IPS-18c (cell line): ENCODE data around the gene IER5L.
"Not testable (repeated sequence)": the region's sequence is repeated elsewhere in the genome, so short reads cannot be mapped to it uniquely, and the experiment has no call there.

Experiments used
- H3K4me3 ChIP-seq: 2 replicates; pipeline ENCODE4 v1.7.0; 2013; ENCODE audit warnings: low read depth, mild to moderate bottlenecking, low read length, moderate library complexity; ENCODE audit not compliant: insufficient read depth
- H3K9me3 ChIP-seq: one replicate; pipeline ENCODE4 v1.6.1; 2013; ENCODE audit warnings: mild to moderate bottlenecking, low read length, moderate library complexity; ENCODE audit not compliant: control insufficient read depth, insufficient read depth

Gene IER5L

GRCh38 chr9:129189971-129190370 lies 11.9 kb upstream of the IER5L start:
- not testable (repeated sequence) for H3K4me3 ChIP-seq, H3K9me3 ChIP-seq

GRCh38 chr9:129187042-129187441 lies 9.0 kb upstream of the IER5L start:
- Histone ChIP-seq H3K4me3 (no peak overlapping the region), H3K9me3 (peaks cover 4% of the 10 kb centered on the region)

- peaks cover 4% of the 10 kb centered on the region for H3K9me3 ChIP-seq
- H3K4me3 ChIP-seq, result no peak overlapping the region
These were observed 7.9 kb upstream of the IER5L start for GRCh38 chr9:129185991-129186390.

- Histone ChIP-seq H3K9me3 (peaks cover 8% of the 10 kb centered on the region), H3K4me3 (no peak overlapping the region; the same call in 1 of the 2 replicates)
These were observed 7.3 kb upstream of the IER5L start for GRCh38 chr9:129185402-129185801.

- H3K4me3 ChIP-seq, result no peak overlapping the region
- peaks cover 8% of the 10 kb centered on the region for H3K9me3 ChIP-seq
These were observed 6.6 kb upstream of the IER5L start for GRCh38 chr9:129184596-129185122.

- Histone ChIP-seq H3K9me3 (peaks cover 5% of the 10 kb centered on the region), H3K4me3 (no peak overlapping the region)
These were observed 6.1 kb upstream of the IER5L start for GRCh38 chr9:129184219-129184524.

GRCh38 chr9:129183495-129184218 lies 5.6 kb upstream of the IER5L start:
- no peak overlapping the region for H3K4me3 ChIP-seq
- H3K9me3 ChIP-seq, result peaks cover 3% of the 10 kb centered on the region

GRCh38 chr9:129182625-129183494 lies 4.8 kb upstream of the IER5L start:
- Histone ChIP-seq H3K9me3 (peaks cover 3% of the 10 kb centered on the region), H3K4me3 (no peak overlapping the region)

- H3K9me3 ChIP-seq, result peaks cover 3% of the 10 kb centered on the region
- no peak overlapping the region for H3K4me3 ChIP-seq
These were observed 4.1 kb upstream of the IER5L start for GRCh38 chr9:129182122-129182521.

- Histone ChIP-seq H3K4me3 (no peak overlapping the region), H3K9me3 (peaks cover 3% of the 10 kb centered on the region)
These were observed 3.2 kb upstream of the IER5L start for GRCh38 chr9:129181246-129181645.

- peaks cover 3% of the 10 kb centered on the region for H3K9me3 ChIP-seq
- peak overlapping the region; percentile 53; the same call in 1 of the 2 replicates for H3K4me3 ChIP-seq
These were observed 714 bp upstream of the IER5L start for GRCh38 chr9:129178568-129179382.

GRCh38 chr9:129177443-129177790 lies 644 bp downstream of the IER5L start:
- Histone ChIP-seq H3K4me3 (peak overlapping the region; percentile 76), H3K9me3 (peaks cover 3% of the 10 kb centered on the region)

- peak overlapping the region; percentile 73 for H3K4me3 ChIP-seq
- peaks cover 3% of the 10 kb centered on the region for H3K9me3 ChIP-seq
These were observed 1.2 kb downstream of the IER5L start for GRCh38 chr9:129176701-129177442.

GRCh38 chr9:129175825-129176633 lies 2.0 kb downstream of the IER5L start:
- H3K9me3 ChIP-seq, result peaks cover 3% of the 10 kb centered on the region
- peak overlapping the region; percentile 73 for H3K4me3 ChIP-seq

- H3K4me3 ChIP-seq, result peak overlapping the region; percentile 73
- peaks cover under 1% of the 10 kb centered on the region for H3K9me3 ChIP-seq
These were observed 2.6 kb downstream of the IER5L start for GRCh38 chr9:129175515-129175824.

GRCh38 chr9:129174724-129175514 lies 3.1 kb downstream of the IER5L start:
- H3K9me3 ChIP-seq, result no peaks in the 10 kb centered on the region
- peak overlapping the region; percentile 73 for H3K4me3 ChIP-seq
